HG02938 (cell line): ENCODE measurements around the gene LITAFD.

ENCODE experiments used
- ATAC-seq: cut with Tn5 transposase; IDR thresholded peaks from one replicate; pipeline ENCODE4 v1.9.1; 2021; ENCODE audit warnings: mild to moderate bottlenecking, moderate library complexity; ENCODE audit not compliant: unreplicated experiment

Gene LITAFD

GRCh38 chr16:8919089-8919933 is 37.2 kb downstream of the LITAFD start:
- no peak for ATAC-seq

- no peak for ATAC-seq
These were observed 37.8 kb downstream of the LITAFD start for GRCh38 chr16:8919934-8920462.

- ATAC-seq, result no peak
These were observed 38.6 kb downstream of the LITAFD start for GRCh38 chr16:8920645-8921346.

- no peak for ATAC-seq
These were observed 39.3 kb downstream of the LITAFD start for GRCh38 chr16:8921347-8921984.

- ATAC-seq, result no peak
These were observed 41.0 kb downstream of the LITAFD start for GRCh38 chr16:8923199-8923598.

GRCh38 chr16:8924214-8924613 is 42.1 kb downstream of the LITAFD start:
- no peak for ATAC-seq

- no peak for ATAC-seq
These were observed 43.3 kb downstream of the LITAFD start for GRCh38 chr16:8925455-8925854.

- ATAC-seq, result no peak
These were observed 44.7 kb downstream of the LITAFD start for GRCh38 chr16:8926827-8927226.

GRCh38 chr16:8928467-8928957 is 46.4 kb downstream of the LITAFD start:
- no peak for ATAC-seq

GRCh38 chr16:8929086-8929748 is 47.1 kb downstream of the LITAFD start:
- no peak for ATAC-seq

- ATAC-seq, result no peak
These were observed 49.7 kb downstream of the LITAFD start for GRCh38 chr16:8931859-8932258.

- no peak for ATAC-seq
These were observed 52.5 kb downstream of the LITAFD start for GRCh38 chr16:8934601-8935000.
